Skeletal muscle satellite cell (primary cell): ENCODE measurements around the gene TAB2.

ENCODE experiments used
- H3K27me3 ChIP-seq: 2 replicates; pipeline ENCODE4 v1.7.0; 2013; ENCODE audit warnings: low read length; ENCODE audit not compliant: control insufficient read depth, insufficient read depth
- H3K36me3 ChIP-seq: 2 replicates; pipeline ENCODE4 v1.7.0; 2013; ENCODE audit warnings: mild to moderate bottlenecking, control low read depth, low read length; ENCODE audit not compliant: insufficient read depth
- H3K4me1 ChIP-seq: 2 replicates; pipeline ENCODE4 v1.7.0; 2013; ENCODE audit warnings: low read length; ENCODE audit not compliant: control insufficient read depth, insufficient read depth
- H3K4me2 ChIP-seq: 2 replicates; pipeline ENCODE4 v1.7.0; 2013; ENCODE audit warnings: mild to moderate bottlenecking, low read length
- H3K4me3 ChIP-seq: 2 replicates; pipeline ENCODE4 v1.7.0; 2013; ENCODE audit warnings: low read length
- H3K9ac ChIP-seq: 2 replicates; pipeline ENCODE4 v1.7.0; 2013; ENCODE audit warnings: mild to moderate bottlenecking, low read depth, low read length, moderate library complexity
- H3K9me3 ChIP-seq: replicated peaks from 2 replicates; pipeline ENCODE4 v1.7.0; 2013; ENCODE audit warnings: mild to moderate bottlenecking, control low read depth, low read length

TAB2 gene

DNA sequence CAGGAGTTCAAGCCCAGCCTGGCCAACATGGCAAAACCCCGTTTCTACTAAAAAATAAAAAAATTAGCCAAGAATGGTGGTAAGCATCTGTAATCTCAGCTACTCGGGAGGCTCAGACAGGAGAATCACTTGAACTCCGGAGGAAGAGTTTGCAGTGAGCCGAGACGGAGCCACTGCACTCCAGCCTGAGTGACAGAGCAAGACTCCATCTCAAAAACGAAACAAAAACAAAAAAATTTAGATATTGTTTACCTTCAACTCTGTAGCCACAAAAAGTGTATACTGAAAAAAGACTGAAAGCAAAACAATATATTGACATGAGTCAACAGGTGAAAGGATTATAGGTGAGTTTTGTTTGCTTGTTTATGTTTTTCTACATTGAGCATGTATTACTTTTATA is 30.6 kb upstream of the TAB2 start:
- Histone ChIP-seq H3K36me3 (no peaks in the 10 kb centered on the region), H3K4me1 (peaks cover 6% of the 10 kb centered on the region), H3K4me3 (no peak overlapping the region), H3K9ac (no peak overlapping the region), H3K9me3 (no peaks in the 10 kb centered on the region), H3K4me2 (no peak overlapping the region), H3K27me3 (no peaks in the 10 kb centered on the region)

GRCh38 chr6:149289192-149289781 is 28.2 kb upstream of the TAB2 start:
- no peaks in the 10 kb centered on the region for H3K9me3 ChIP-seq
- H3K4me2 ChIP-seq = no peak overlapping the region
- no peaks in the 10 kb centered on the region for H3K36me3 ChIP-seq
- H3K27me3 ChIP-seq = no peaks in the 10 kb centered on the region
- peaks cover 6% of the 10 kb centered on the region for H3K4me1 ChIP-seq
- H3K9ac ChIP-seq = no peak overlapping the region
- no peak overlapping the region for H3K4me3 ChIP-seq

DNA sequence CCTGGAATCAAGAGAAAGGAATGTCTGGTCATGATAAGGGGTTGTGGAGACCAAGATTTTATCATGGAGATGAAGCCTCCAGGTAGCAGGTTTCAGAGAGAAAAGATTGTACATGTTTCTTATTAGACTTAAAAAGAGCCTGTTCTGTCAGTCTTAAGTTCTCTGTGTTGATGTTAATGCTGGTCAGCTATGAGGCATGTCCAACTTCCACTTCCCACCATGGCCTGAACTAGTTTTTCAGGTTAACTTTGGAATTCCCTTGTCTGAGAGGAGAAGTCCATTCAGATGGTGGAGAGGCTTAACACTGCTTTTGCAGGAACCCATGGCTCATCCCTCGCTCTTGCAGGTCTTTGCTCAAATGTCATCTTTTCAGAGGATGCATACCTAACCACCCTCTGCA is 27.5 kb upstream of the TAB2 start:
- peaks cover 6% of the 10 kb centered on the region for H3K4me1 ChIP-seq
- no peaks in the 10 kb centered on the region for H3K36me3 ChIP-seq
- H3K4me3 ChIP-seq = no peak overlapping the region
- H3K27me3 ChIP-seq = no peaks in the 10 kb centered on the region
- no peaks in the 10 kb centered on the region for H3K9me3 ChIP-seq
- no peak overlapping the region for H3K4me2 ChIP-seq
- no peak overlapping the region for H3K9ac ChIP-seq

DNA sequence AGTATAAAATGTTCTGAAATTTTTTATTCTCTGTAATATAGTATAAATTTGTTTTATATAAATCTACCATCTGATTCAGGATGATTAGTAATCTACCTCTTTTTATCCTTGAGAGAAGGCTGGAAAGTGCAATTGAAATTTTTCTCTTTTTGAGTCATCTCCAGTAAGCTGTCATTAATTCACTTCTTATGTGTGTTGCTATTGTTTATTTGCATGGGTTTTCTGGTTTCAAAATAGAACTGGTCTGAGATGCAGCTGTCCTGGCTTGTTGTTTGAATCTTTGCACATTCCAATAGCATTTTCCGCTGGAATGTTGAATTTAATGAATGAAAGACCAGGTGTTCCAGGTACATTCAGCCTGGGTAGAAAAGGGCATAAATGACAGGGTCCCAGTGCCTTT is 24.3 kb upstream of the TAB2 start:
- Histone ChIP-seq H3K36me3 (no peaks in the 10 kb centered on the region), H3K27me3 (no peaks in the 10 kb centered on the region), H3K9me3 (no peaks in the 10 kb centered on the region), H3K4me1 (peaks cover 4% of the 10 kb centered on the region), H3K4me3 (no peak overlapping the region), H3K4me2 (no peak overlapping the region), H3K9ac (no peak overlapping the region)

GRCh38 chr6:149300563-149300962 is 16.9 kb upstream of the TAB2 start:
- H3K9ac ChIP-seq = no peak overlapping the region
- H3K9me3 ChIP-seq = no peaks in the 10 kb centered on the region
- no peaks in the 10 kb centered on the region for H3K27me3 ChIP-seq
- H3K4me2 ChIP-seq = no peak overlapping the region
- no peaks in the 10 kb centered on the region for H3K36me3 ChIP-seq
- no peak overlapping the region for H3K4me3 ChIP-seq
- no peaks in the 10 kb centered on the region for H3K4me1 ChIP-seq

GRCh38 chr6:149302723-149303122 is 14.8 kb upstream of the TAB2 start:
- Histone ChIP-seq H3K4me2 (no peak overlapping the region), H3K4me1 (peaks cover 13% of the 10 kb centered on the region), H3K27me3 (no peaks in the 10 kb centered on the region), H3K9ac (no peak overlapping the region), H3K9me3 (no peaks in the 10 kb centered on the region), H3K36me3 (no peaks in the 10 kb centered on the region), H3K4me3 (no peak overlapping the region)

DNA sequence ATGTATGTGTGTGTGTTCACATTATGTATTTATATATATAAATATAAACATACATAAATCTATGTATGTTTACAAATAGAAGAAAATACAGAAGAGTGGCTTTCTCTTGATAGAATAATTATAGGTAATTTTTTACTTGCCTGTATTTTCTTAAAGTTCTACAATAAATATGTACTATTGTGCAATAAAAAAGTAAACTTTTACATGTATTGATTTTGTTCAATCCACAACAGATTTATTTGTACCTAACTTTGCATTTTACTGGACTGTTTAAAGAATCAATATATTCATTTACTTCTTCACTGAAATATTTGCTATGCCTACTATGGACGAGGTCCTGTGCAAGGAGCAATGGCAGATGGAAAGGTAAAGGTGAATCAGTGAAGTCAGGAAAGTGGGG is 14.0 kb upstream of the TAB2 start:
- Histone ChIP-seq H3K27me3 (no peaks in the 10 kb centered on the region), H3K4me2 (no peak overlapping the region), H3K36me3 (no peaks in the 10 kb centered on the region), H3K9ac (no peak overlapping the region), H3K4me1 (peaks cover 18% of the 10 kb centered on the region), H3K9me3 (no peaks in the 10 kb centered on the region), H3K4me3 (no peak overlapping the region)

DNA sequence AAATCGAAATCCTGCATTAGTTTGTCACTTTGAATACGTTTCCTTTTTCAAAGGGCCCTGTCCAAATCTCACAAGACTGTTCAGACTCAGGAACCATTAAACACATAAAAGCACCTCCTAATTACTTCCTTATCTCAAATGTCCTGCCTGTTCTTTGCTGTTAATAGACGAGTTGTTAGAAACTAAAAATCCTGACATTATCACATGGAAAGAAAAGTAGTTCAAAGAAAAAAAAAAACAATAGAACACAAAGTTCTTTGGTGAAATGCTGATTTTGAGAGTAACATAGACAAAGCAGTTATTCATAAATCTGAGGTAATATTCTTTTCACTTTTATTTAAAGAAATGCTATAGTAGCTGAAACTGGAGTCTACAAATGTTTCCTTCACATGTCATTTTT is 12.1 kb upstream of the TAB2 start:
- no peaks in the 10 kb centered on the region for H3K36me3 ChIP-seq
- H3K4me3 ChIP-seq = no peak overlapping the region
- no peak overlapping the region for H3K4me2 ChIP-seq
- peaks cover 18% of the 10 kb centered on the region for H3K4me1 ChIP-seq
- H3K9me3 ChIP-seq = no peaks in the 10 kb centered on the region
- H3K9ac ChIP-seq = no peak overlapping the region
- H3K27me3 ChIP-seq = no peaks in the 10 kb centered on the region

DNA sequence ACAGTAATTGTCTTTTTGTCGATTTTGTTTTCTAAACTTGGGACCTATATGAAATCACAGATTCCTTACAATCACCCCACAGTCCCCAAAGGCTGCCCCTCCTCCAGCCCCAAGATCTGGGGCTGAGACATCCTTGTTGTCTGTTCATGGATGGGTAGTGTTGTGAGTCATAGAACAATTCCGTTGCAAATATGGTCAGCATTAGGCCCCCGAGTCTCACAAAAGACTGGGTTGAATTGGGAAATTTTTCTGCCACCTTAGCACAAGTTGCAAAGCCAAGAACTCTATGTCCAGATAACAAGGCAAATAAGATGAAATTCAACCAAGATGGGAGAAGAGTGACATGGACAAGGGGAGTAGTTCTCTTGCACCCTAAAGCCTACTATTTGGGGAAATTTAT is 10.5 kb upstream of the TAB2 start:
- H3K4me1 ChIP-seq = peaks cover 18% of the 10 kb centered on the region
- H3K9ac ChIP-seq = peak overlapping the region; percentile 30
- H3K36me3 ChIP-seq = no peaks in the 10 kb centered on the region

GRCh38 chr6:149311293-149311692 is 6.2 kb upstream of the TAB2 start:
- Histone ChIP-seq H3K27me3 (no peaks in the 10 kb centered on the region), H3K4me1 (peaks cover 22% of the 10 kb centered on the region), H3K4me2 (no peak overlapping the region), H3K4me3 (no peak overlapping the region), H3K36me3 (no peaks in the 10 kb centered on the region), H3K9ac (no peak overlapping the region), H3K9me3 (no peaks in the 10 kb centered on the region)

More for the DNA sequence above, 10.5 kb upstream of the TAB2 start:
- Histone ChIP-seq H3K4me3 (peak overlapping the region; percentile 10), H3K27me3 (no peaks in the 10 kb centered on the region), H3K4me2 (peak overlapping the region; percentile 64), H3K9me3 (no peaks in the 10 kb centered on the region)

DNA sequence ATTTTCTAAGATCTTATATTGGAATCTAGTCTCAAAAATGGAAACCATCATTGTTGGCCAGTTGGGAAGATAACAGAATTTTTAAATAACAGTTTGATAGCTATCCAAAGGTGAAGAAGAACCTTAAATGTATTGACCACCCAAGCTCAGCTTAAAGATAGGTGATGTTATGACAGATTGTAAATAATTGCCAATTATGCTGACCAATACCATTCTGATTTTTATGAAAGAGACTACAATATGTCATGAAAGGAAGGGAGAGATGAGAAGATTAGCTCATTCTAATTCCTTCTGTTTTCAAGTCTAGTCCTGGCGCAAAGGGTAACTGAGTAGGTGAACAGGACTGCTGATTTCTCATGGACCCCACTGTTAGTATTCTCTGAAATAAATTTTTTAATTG is 5.7 kb upstream of the TAB2 start:
- Histone ChIP-seq H3K27me3 (no peaks in the 10 kb centered on the region), H3K4me1 (peaks cover 18% of the 10 kb centered on the region), H3K9ac (no peak overlapping the region), H3K9me3 (no peaks in the 10 kb centered on the region), H3K36me3 (no peaks in the 10 kb centered on the region), H3K4me2 (no peak overlapping the region), H3K4me3 (no peak overlapping the region)

DNA sequence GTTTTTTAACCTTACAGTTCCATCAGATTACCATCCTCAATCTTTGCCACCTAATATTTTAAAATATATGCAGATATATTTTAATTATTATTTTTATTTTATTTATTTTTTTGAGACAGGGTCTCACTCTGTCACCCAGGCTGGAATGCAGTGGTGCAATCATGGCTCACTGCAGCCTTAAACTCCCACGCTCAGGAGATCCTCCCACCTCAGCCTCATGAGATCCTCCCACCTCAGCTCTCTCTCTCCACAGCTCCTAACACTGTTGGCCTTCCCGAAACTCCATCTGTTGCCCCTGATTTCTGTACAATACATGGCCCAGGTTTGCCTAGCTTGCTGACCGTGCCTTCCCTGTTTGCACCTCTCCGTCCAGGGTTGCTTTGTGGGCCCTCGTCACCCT is 4.4 kb upstream of the TAB2 start:
- Histone ChIP-seq H3K4me3 (no peak overlapping the region), H3K9me3 (no peaks in the 10 kb centered on the region), H3K4me1 (peaks cover 5% of the 10 kb centered on the region), H3K9ac (no peak overlapping the region), H3K27me3 (no peaks in the 10 kb centered on the region), H3K36me3 (no peaks in the 10 kb centered on the region), H3K4me2 (no peak overlapping the region)
